ENCODE results near the gene PAQR8. TPM values are rescaled to one million over a fixed set of nuclear protein-coding genes. Genes with fewer than 3 reads are reported as not detected.

PAQR8 gene
- total and polyA plus RNA-seq, 2 of the 13 experiments (the other 11 are each of a cell fraction or from before 2014, with no cell fraction given) = 37.7 to 50.7 TPM

DNA sequence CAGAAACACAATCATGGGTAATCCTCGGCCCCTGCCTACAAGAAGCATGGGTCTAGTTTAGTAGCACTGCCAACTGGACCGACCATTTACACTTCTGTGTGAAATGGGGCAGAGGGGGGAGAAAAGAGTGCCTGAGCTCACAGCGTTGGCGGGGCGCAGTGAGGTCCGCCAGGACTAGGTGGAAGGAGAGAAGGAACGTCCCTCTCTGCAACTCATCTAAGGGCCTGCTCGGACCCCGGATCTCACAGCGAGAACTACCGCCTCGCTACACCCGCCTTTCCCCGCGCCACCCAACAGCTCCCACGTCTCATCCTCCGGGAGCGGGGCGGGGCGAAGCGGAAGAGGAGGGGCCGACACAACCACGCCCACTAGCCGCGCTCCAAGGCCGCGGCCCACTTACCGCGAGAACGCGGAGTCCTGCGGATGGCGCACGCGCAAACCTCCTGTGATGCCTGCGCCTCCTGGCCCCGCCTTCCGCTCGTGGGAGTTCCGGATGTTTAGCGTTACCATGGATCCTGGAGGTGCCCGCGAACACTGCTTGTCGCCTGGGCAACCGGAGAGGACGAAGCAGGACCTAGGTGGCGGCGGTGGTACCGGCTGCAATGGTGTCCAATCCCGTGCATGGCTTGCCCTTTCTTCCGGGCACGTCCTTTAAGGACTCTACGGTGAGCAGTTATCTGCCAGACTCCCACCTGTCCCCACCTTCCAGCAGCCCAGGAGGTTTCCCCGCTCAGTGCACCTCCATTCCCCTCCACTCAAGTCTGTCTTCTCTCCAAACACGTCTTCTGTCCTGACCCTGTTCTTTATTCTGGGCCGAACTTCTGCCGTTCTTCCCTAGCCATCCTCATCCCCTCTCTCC lies 58.1 kb downstream of the PAQR8 start, which contains the start of gene EFHC1 (continued):
- TF ChIP-seq, protein P1, sequence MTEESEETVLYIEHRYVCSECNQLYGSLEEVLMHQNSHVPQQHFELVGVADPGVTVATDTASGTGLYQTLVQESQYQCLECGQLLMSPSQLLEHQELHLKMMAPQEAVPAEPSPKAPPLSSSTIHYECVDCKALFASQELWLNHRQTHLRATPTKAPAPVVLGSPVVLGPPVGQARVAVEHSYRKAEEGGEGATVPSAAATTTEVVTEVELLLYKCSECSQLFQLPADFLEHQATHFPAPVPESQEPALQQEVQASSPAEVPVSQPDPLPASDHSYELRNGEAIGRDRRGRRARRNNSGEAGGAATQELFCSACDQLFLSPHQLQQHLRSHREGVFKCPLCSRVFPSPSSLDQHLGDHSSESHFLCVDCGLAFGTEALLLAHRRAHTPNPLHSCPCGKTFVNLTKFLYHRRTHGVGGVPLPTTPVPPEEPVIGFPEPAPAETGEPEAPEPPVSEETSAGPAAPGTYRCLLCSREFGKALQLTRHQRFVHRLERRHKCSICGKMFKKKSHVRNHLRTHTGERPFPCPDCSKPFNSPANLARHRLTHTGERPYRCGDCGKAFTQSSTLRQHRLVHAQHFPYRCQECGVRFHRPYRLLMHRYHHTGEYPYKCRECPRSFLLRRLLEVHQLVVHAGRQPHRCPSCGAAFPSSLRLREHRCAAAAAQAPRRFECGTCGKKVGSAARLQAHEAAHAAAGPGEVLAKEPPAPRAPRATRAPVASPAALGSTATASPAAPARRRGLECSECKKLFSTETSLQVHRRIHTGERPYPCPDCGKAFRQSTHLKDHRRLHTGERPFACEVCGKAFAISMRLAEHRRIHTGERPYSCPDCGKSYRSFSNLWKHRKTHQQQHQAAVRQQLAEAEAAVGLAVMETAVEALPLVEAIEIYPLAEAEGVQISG (CRISPR knock-in tag; IDR thresholded peaks at IDR 0.05) = peak; percentile 85
- TF ChIP-seq RORA (CRISPR knock-in tag; IDR thresholded peaks at IDR 0.05) (no peak), MAZ (IDR thresholded peaks at IDR 0.05; ENCODE audit: borderline replicate concordance, low read depth, low read length) (peak; percentile 80), MAZ (CRISPR knock-in tag; IDR thresholded peaks at IDR 0.05; ENCODE audit: low read depth) (peak; percentile 54), TFAP4 (IDR thresholded peaks at IDR 0.05; ENCODE audit: borderline replicate concordance, low read depth) (peak; percentile 18; the same call in 1 of the 2 replicates), SUZ12 (IDR thresholded peaks at IDR 0.05; ENCODE audit: low read depth, low read length) (no peak), ZNF263 (CRISPR knock-in tag; IDR thresholded peaks at IDR 0.05) (0 out of 2 replicates have a peak, but pooled peaks have one; percentile 15), KLF16 (CRISPR knock-in tag; IDR thresholded peaks at IDR 0.05) (peak in 1 of 2 experiments; percentile 91; a peak in 2 of 4 replicates), ONECUT2 (CRISPR knock-in tag; IDR thresholded peaks at IDR 0.05) (no peak), MED8 (CRISPR knock-in tag; IDR thresholded peaks at IDR 0.05; ENCODE audit: insufficient replicate concordance) (peak; percentile 73), SKI (IDR thresholded peaks at IDR 0.05; ENCODE audit: partially characterized antibody) (peak; percentile 54), HBP1 (CRISPR knock-in tag; IDR thresholded peaks at IDR 0.05; ENCODE audit: low read depth) (peak; percentile 62; the same call in 1 of the 2 replicates), ARID3A (IDR thresholded peaks at IDR 0.05; ENCODE audit: low read depth, low read length) (no peak), SOX6 (IDR thresholded peaks at IDR 0.05) (no peak), SOX6 (CRISPR knock-in tag; IDR thresholded peaks at IDR 0.05) (peak; percentile 71), ZFYVE20 (CRISPR knock-in tag; IDR thresholded peaks at IDR 0.05; ENCODE audit: borderline replicate concordance, low read depth) (no peak), NFYB (CRISPR knock-in tag; IDR thresholded peaks at IDR 0.05) (peak; percentile 66; the same call in 1 of the 2 replicates)
- TF ChIP-seq, protein P2, sequence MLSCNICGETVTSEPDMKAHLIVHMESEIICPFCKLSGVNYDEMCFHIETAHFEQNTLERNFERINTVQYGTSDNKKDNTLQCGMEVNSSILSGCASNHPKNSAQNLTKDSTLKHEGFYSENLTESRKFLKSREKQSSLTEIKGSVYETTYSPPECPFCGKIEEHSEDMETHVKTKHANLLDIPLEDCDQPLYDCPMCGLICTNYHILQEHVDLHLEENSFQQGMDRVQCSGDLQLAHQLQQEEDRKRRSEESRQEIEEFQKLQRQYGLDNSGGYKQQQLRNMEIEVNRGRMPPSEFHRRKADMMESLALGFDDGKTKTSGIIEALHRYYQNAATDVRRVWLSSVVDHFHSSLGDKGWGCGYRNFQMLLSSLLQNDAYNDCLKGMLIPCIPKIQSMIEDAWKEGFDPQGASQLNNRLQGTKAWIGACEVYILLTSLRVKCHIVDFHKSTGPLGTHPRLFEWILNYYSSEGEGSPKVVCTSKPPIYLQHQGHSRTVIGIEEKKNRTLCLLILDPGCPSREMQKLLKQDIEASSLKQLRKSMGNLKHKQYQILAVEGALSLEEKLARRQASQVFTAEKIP (CRISPR knock-in tag; IDR thresholded peaks at IDR 0.05; ENCODE audit: borderline replicate concordance) = no peak
- TF ChIP-seq, protein P3, sequence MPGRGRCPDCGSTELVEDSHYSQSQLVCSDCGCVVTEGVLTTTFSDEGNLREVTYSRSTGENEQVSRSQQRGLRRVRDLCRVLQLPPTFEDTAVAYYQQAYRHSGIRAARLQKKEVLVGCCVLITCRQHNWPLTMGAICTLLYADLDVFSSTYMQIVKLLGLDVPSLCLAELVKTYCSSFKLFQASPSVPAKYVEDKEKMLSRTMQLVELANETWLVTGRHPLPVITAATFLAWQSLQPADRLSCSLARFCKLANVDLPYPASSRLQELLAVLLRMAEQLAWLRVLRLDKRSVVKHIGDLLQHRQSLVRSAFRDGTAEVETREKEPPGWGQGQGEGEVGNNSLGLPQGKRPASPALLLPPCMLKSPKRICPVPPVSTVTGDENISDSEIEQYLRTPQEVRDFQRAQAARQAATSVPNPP (CRISPR knock-in tag; IDR thresholded peaks at IDR 0.05) = no peak
